Measurements from ENCODE around the gene LAPTM4A. TPM values are rescaled to one million over a fixed set of nuclear protein-coding genes. Genes with fewer than 3 reads are reported as not detected.

The LAPTM4A gene
- total RNA-seq, 2 experiments from 2014 or later = 8.4 to 26.2 TPM

DNA sequence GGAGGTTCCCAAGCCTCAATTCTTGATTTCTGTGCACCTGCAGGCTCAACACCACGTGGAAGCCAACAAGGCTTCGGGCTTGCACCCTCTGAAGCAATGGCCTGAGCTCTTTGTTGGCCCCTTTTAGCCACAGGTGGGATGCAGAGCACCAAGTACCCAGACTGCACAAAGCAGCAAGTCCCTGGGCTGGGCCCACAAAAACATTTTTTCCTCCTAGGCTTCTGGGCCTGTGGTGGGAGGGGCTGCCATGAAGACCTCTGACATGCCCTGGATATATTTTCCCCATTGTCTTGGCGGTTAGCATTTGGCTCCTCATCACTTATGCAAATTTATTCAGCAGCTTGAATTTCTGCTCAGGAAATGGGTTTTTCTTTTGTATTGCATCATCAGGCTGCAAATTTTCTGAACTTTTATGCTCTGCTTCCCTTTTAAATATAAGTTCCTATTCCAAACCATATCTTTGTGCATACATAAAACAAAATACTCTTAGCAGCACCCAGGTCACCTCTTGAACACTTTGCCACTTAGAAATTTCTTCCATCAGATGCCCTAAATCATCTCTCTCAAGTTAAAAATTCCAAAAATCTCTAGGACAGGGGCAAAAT is 29.9 kb downstream of the LAPTM4A start:
- no peak overlapping the region for H2AFZ ChIP-seq (ENCODE audit: low read length)
- no peaks in the 10 kb centered on the region for H4K20me1 ChIP-seq (ENCODE audit: insufficient read depth, low read length)
- TF ChIP-seq, protein P1, sequence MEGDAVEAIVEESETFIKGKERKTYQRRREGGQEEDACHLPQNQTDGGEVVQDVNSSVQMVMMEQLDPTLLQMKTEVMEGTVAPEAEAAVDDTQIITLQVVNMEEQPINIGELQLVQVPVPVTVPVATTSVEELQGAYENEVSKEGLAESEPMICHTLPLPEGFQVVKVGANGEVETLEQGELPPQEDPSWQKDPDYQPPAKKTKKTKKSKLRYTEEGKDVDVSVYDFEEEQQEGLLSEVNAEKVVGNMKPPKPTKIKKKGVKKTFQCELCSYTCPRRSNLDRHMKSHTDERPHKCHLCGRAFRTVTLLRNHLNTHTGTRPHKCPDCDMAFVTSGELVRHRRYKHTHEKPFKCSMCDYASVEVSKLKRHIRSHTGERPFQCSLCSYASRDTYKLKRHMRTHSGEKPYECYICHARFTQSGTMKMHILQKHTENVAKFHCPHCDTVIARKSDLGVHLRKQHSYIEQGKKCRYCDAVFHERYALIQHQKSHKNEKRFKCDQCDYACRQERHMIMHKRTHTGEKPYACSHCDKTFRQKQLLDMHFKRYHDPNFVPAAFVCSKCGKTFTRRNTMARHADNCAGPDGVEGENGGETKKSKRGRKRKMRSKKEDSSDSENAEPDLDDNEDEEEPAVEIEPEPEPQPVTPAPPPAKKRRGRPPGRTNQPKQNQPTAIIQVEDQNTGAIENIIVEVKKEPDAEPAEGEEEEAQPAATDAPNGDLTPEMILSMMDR (conservative IDR thresholded peaks at IDR 0.05; ENCODE audit: low read length) = no peak
- TF ChIP-seq EZH2phosphoT487 (IDR thresholded peaks at IDR 0.05; ENCODE audit: borderline replicate concordance, low read depth, low read length) = no peak
- H3K9me3 ChIP-seq (ENCODE audit: low read length) = no peaks in the 10 kb centered on the region
- no peak overlapping the region for H3K4me3 ChIP-seq (ENCODE audit: low read depth, low read length, poor library complexity, severe bottlenecking)
- no peak for DNase-seq (ENCODE audit: low spot score)
- ChIA-PET POLR2A (no interaction called here), CTCF (ENCODE audit: unreplicated experiment) (no interaction called here)
- no peak overlapping the region for H3K4me2 ChIP-seq (ENCODE audit: low read length)
- BruUV-seq (replicated peaks) = no TSS peak
- no peaks in the 10 kb centered on the region for H3K9me2 ChIP-seq (ENCODE audit: insufficient read depth, low read length)
- no peaks in the 10 kb centered on the region for H3K4me1 ChIP-seq (ENCODE audit: insufficient read depth, low read length, poor library complexity, severe bottlenecking)
- no peak overlapping the region for H3K27ac ChIP-seq (ENCODE audit: low read depth, low read length, poor library complexity, severe bottlenecking)
- H3K79me2 ChIP-seq (ENCODE audit: insufficient read depth, low read depth, low read length) = no peaks in the 10 kb centered on the region
- intact Hi-C loops (cut with micrococcal nuclease; ENCODE audit: unreplicated experiment) = no loop called here
- no peaks in the 10 kb centered on the region for H3K36me3 ChIP-seq (ENCODE audit: insufficient read depth, low read length)

DNA sequence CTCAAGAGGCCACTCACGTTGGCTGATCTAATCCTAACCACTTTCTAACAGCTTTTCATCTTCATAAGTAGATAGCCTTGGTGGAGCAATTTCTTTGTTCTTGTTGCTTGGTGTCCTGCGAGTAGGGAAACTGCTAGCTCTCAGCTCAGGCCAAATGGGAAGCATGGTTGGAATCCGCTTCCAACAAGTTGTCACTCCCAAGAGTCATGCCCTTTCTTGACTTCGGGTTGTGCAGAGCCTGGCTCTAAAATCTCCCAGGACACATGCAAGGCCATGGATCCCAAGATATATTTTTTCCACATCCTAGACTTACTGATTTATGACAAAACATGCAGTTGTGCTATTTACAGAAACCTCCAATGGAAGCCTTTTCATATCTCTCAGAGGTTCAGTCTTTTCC is 31.7 kb downstream of the LAPTM4A start:
- intact Hi-C loops (cut with micrococcal nuclease; ENCODE audit: unreplicated experiment) = loop anchor here (5.0 kb wide), 1 partner anchor 62 kb away; no protein-coding TSS in a partner anchor
- Histone ChIP-seq H3K79me2 (ENCODE audit: insufficient read depth, low read depth, low read length) (no peaks in the 10 kb centered on the region), H3K4me3 (ENCODE audit: low read depth, low read length, poor library complexity, severe bottlenecking) (no peak overlapping the region), H4K20me1 (ENCODE audit: insufficient read depth, low read length) (no peaks in the 10 kb centered on the region), H3K4me2 (ENCODE audit: low read length) (no peak overlapping the region), H3K9me2 (ENCODE audit: insufficient read depth, low read length) (no peaks in the 10 kb centered on the region), H2AFZ (ENCODE audit: low read length) (no peak overlapping the region), H3K27ac (ENCODE audit: low read depth, low read length, poor library complexity, severe bottlenecking) (no peak overlapping the region), H3K9me3 (ENCODE audit: low read length) (no peaks in the 10 kb centered on the region), H3K4me1 (ENCODE audit: insufficient read depth, low read length, poor library complexity, severe bottlenecking) (no peaks in the 10 kb centered on the region), H3K36me3 (ENCODE audit: insufficient read depth, low read length) (no peaks in the 10 kb centered on the region)
- ChIA-PET POLR2A (no interaction called here), CTCF (ENCODE audit: unreplicated experiment) (no interaction called here)
- no peak for DNase-seq (ENCODE audit: low spot score)
- no TSS peak for BruUV-seq (replicated peaks)
- TF ChIP-seq, protein P1 (conservative IDR thresholded peaks at IDR 0.05; ENCODE audit: low read length) = no peak
- no peak for TF ChIP-seq EZH2phosphoT487 (IDR thresholded peaks at IDR 0.05; ENCODE audit: borderline replicate concordance, low read depth, low read length)

DNA sequence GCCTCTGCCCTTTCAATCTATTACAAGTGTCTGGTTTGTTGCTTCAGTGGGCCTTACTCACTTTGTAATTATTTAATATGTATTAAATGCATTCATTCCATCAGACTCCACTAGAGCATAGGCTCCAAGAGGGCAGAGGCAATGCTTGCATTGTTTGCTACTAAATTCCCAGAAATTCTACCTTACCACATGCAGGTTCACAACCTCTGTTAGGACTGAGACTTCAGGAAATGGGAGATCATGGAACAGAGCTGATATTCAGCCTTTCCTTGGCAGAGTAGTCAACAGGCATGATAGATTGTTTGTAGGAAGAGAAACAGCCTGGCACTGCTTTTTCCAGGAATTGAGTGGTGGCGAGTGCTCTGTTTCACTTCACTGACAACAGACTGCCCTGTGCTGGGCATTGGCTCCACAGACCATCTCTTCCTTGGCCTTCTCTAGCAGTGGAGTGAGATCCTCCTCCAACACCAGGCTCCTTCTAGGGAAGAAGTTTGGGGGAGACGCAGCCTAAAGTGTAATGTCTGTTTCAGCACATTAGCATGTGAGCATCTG is 32.8 kb downstream of the LAPTM4A start:
- H3K9me2 ChIP-seq (ENCODE audit: insufficient read depth, low read length) = no peaks in the 10 kb centered on the region
- no peaks in the 10 kb centered on the region for H3K4me1 ChIP-seq (ENCODE audit: insufficient read depth, low read length, poor library complexity, severe bottlenecking)
- no peaks in the 10 kb centered on the region for H4K20me1 ChIP-seq (ENCODE audit: insufficient read depth, low read length)
- intact Hi-C loops (cut with micrococcal nuclease; ENCODE audit: unreplicated experiment) = loop anchor here (5.0 kb wide), 1 partner anchor 61 kb away; no protein-coding TSS in a partner anchor
- H2AFZ ChIP-seq (ENCODE audit: low read length) = no peak overlapping the region
- no peaks in the 10 kb centered on the region for H3K9me3 ChIP-seq (ENCODE audit: low read length)
- no peak for DNase-seq (ENCODE audit: low spot score)
- no TSS peak for BruUV-seq (replicated peaks)
- no peak overlapping the region for H3K27ac ChIP-seq (ENCODE audit: low read depth, low read length, poor library complexity, severe bottlenecking)
- no peak overlapping the region for H3K4me2 ChIP-seq (ENCODE audit: low read length)
- ChIA-PET POLR2A (interaction anchor here (0.8 kb wide), 1 partner anchor 120 kb away, joined by 4 read pairs; no protein-coding TSS in a partner anchor), CTCF (ENCODE audit: unreplicated experiment) (no interaction called here)
- no peaks in the 10 kb centered on the region for H3K79me2 ChIP-seq (ENCODE audit: insufficient read depth, low read depth, low read length)
- H3K36me3 ChIP-seq (ENCODE audit: insufficient read depth, low read length) = no peaks in the 10 kb centered on the region
- TF ChIP-seq, protein P1 (conservative IDR thresholded peaks at IDR 0.05; ENCODE audit: low read length) = no peak
- no peak for TF ChIP-seq EZH2phosphoT487 (IDR thresholded peaks at IDR 0.05; ENCODE audit: borderline replicate concordance, low read depth, low read length)
- no peak overlapping the region for H3K4me3 ChIP-seq (ENCODE audit: low read depth, low read length, poor library complexity, severe bottlenecking)

All from OCI-LY7 (cell line).